Hematopoietic multipotent progenitor cell treated with erythropoietin and hydrocortisone succinate and interleukin-3 and kit ligand, for 8 days (in vitro differentiated cells): ENCODE data around the gene GNAL.
A peak's percentile ranks its signal among the peaks of the same experiment; 100 is the strongest.
"Not testable (repeated sequence)": the region's sequence is repeated elsewhere in the genome, so short reads cannot be mapped to it uniquely, and the experiment has no call there.

Experiments used
- DNase-seq: peaks from one replicate; pipeline ENCODE4 v3.0.0-alpha.2; 2015

The GNAL gene

GRCh38 chr18:11854554-11854953, 165.5 kb downstream of the GNAL start:
- not testable (repeated sequence) for DNase-seq

DNA sequence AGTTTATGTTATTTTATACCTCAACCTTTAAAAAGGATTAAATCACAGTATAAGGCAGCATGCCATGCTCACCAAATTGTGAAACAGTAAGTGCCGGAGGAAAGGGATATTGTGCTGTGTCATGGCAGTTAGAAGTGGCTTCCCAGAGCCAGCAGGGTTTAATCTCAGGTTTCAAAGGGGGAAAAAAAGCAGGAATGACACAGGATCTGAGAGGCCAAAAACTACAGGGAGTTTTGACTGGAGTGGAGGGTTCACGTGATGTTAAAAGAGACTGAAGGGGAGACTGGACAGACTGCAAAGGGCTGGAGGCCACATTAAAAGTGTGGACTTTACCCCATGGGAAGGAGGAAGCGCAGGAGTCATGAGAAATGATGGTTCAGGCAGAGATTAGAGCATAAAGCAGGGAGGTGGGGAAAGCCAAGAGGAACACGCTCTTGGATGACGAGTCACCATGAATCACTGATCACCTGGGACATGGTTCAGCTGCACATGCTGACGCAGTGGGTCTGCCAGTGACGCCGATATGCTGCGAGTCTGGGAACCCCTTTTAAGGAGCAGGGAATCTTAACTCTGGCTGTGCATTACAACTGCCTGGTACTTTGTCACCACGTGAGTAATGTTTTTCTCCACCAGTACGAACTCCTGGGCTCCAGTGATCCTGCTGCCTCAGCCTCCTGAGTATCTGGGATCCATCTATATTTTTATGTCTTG, 168.3 kb downstream of the GNAL start:
- no peak for DNase-seq

DNA sequence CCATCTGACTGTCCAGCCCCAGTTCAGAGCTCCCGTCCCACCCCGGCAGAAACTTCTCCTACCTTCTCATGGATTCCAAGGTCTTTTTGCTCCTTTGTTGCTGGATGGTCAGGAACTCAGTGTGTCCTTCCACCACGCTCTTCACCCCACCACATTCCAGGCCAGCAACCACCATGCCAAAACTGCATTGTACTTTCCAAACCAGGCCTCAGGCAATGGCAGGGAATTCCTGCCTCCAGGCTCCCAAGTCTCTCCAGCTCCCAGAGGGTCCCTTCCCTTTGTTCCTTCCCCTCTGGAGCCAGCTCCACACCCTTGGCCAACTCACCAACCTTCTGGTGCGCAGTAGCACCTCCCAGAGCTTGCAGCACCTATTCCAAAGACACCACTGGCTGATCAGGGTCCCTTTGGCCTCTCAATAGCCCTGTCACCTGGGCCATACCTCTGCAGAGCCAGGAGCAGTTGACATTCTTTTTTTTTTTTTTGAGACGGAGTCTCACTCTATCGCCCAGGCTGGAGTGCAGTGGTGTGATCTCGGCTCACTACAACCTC, 170.3 kb downstream of the GNAL start:
- DNase-seq: no peak

DNA sequence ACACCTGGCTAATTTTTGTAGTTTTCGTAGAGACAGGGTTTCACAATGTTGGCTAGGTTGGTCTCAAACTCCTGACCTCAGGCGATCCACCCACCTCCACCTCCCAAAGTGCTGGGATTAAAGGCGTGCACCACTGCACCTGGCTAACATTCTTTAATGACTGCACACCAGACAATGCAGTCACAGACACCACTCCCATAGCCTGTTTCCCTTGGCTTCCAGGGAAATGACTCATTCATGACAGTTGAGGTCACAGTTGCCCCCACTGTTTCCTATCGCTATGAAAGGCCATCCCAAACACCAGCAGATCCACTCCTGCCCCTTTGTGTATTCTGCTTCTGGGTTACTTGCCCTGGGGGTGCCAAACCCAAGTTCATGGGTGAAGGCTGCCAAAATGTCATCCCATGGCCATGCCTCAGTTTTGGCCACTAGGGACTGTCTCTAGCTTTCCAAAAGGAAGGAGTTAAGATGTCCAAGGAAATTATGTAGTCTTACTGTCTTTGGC, 170.9 kb downstream of the GNAL start:
- peak; percentile 23 for DNase-seq

GRCh38 chr18:11860594-11861450, 171.8 kb downstream of the GNAL start:
- DNase-seq: no peak

- no peak for DNase-seq
Observed at GRCh38 chr18:11861583-11862288, 172.7 kb downstream of the GNAL start.

- no peak for DNase-seq
Observed at GRCh38 chr18:11862468-11863137, 173.5 kb downstream of the GNAL start.

DNA sequence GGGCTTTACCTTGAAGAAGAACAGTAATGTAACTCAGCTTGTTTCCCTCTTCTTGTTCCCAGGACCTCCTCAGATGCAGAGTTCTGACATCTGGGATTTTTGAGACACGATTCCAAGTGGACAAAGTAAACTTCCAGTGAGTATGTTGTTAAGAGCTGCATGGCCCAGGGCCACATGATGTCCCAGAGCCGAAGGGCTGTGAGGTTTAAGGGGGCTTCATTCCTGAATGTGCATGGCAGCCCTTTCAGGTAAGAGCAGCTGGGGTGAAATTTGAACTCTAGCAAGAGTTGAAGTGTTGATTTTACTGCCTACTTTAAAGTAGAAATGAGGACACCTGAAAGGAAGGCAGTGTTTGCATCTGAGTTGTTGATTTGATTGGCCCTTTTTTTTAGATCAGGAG, 175.4 kb downstream of the GNAL start:
- no peak for DNase-seq

GRCh38 chr18:11865071-11865470, 176.0 kb downstream of the GNAL start:
- DNase-seq: no peak

DNA sequence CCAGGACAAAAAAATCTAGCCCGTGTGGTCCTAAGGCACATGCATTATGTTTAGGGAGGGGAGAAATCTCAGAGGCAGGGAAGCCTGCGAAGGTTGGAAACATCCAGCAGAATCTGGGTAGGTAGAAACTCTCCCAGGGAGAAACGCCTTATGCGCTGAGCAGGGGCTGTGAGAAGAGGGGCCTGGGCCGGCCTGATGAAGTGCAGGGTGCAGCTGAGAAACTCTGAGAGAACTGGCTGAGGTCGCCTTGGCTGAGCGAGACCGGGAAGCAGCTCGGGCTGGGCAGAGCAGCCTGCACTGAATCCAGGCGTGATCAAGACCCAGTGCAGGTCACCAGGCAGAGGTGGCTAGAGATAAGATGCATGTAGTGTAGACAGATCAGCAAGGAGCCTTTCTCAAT, 177.3 kb downstream of the GNAL start:
- no peak for DNase-seq

DNA sequence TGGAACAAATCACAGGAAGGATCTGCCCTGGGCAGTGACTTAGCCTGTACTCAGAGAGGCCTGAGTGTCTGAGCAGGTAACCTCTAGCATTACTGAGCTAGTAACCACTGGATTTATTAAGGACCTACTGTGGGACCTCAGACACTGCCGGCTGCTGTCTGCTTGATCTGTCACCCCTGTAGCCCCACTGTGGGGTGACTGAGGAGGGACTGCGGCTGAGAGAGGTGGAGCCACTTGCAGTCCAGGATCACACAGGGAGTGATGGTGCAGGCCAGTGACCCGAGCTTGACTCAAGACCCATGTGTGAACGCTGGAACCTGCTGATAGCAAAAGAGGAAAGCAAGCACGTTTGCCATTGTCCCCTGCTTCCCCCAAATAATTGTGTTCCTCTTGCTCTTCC, 177.7 kb downstream of the GNAL start:
- no peak for DNase-seq

- DNase-seq: peak; percentile 22
Observed at GRCh38 chr18:11868230-11868629, 179.2 kb downstream of the GNAL start.

DNA sequence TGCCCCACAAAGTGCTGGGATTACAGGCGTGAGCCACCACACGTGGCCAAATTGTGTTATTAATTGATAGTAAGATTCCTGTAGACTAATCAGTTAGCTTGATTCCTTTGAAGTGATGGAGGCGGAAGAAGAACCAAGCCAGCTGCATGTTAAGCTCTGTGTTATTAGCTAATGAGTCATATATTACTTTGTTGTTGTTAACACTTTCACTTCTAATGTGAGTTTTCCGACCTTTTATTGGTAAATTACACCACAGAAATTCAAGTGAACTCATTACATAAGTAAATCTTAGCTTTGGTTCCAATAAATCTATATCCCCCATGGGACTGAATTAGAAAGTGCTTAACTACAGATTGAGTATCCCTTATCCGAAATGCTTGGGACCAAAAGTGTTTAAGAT, 182.4 kb downstream of the GNAL start:
- DNase-seq: no peak

DNA sequence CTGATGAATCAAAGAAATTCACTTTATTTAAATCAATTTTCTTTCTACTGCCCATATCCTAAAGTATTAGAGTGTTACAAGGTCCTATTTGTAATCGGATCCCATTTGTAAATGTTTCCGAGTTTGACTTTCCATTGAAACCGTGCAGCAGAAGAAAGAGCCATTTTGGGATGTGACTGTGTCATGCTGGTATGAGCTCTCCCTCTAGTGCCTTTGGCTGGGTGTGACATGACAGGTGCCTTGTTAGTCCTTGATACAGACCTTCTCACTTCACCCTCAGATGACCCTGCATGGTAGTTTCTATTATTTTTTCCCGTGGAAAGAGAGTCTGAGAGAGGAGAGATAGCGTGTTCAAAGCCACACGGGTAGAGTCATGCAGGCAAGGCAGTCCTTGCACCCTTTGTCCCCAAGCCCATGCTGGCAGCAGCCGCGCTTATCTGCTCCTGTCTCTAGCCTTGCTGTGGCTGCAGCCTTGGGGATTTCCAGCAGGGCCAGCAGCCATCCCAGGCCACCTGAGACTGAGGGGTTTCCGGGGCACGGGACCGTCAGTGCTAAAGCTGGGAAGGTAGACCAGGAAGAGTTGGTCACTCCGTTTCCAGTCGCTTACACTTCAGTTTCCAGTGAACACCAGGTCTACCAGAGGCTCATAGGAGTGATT, 183.5 kb downstream of the GNAL start:
- peak; percentile 59 for DNase-seq

GRCh38 chr18:11873670-11874340, 184.7 kb downstream of the GNAL start:
- DNase-seq: no peak

- no peak for DNase-seq
Observed at GRCh38 chr18:11874676-11875075, 185.6 kb downstream of the GNAL start.

DNA sequence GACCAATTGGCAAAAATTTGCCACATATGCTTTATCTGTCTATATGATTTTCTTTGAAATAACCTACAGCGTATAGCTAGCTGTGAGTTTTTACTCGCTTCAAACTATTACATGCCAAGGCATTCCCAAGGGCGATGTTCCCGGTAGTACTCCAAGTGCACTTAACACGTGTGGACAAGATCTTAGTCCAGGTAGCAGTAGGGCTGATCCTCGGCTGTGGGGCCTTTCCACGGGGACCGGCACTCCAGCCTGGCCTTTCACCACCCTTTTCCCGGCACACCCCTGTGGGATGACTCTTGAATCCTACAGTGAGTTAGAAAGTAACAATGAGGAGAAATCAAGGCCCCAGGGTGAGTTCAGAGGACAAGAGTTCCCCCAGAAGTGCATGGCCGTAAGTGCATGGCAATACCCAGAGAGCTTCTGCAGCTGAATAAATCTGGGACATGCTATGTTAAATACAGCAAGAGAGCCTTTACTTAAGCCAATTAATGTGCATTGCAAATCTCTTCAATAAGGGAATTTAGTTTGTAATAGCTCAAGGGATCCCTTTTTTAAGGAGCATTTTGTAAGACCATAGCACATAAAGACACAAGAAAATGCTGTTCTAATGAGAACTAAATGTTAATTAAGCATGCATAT, 188.6 kb downstream of the GNAL start:
- no peak for DNase-seq

DNA sequence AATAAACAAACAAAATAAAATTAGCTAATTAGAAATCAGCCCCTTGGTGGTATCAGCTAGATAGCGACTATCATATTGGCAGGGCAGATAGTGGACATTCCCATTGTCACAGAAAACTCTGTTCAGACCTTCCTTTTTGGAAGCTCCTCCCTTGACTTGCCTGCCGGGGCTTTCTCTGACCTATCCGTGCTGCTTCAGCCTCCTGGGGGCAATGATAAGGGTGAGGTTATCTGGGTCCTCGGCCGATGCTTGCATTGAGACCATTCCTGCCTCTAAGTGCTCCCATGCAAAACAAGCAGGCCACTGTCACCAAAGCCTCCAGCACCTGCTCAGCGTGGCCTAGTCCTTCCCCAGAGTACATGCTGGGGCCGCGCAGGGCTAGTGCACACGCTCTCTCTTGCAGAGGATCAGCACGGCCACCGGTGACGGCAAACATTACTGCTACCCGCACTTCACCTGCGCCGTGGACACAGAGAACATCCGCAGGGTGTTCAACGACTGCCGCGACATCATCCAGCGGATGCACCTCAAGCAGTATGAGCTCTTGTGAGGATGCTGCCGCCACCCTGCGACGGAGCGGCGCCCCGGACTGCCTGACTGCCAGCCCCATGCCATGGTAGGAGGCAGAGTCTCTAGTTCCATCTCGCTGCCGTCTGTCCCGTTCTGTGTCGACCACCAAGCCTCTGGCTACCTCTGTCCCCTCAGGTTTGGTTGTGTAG, 191.7 kb downstream of the GNAL start:
- peak; percentile 90 for DNase-seq

- no peak for DNase-seq
Observed at GRCh38 chr18:11882636-11883035, 193.6 kb downstream of the GNAL start.

GRCh38 chr18:11883153-11883552, 194.1 kb downstream of the GNAL start:
- DNase-seq: no peak
